Dermis blood vessel endothelial cell (primary cell): ENCODE measurements around the gene MGMT. TPM values are rescaled to one million over a fixed set of nuclear protein-coding genes. Genes with fewer than 3 reads are reported as not detected.
A peak's percentile ranks its signal among the peaks of the same experiment; 100 is the strongest.

Experiments
- DNase-seq: peaks from one replicate; pipeline ENCODE4 v3.0.0; 2010
- total RNA-seq: library from RNA; depleted of rRNA; stranded (reverse); fragments of >200 nt; gene quantifications from 2 replicates; pipeline ENCODE4 v1.2.3, GENCODE V29; 2014

The MGMT gene
- total RNA-seq, 1 donor from 2014 or later: 39.7 TPM

DNA sequence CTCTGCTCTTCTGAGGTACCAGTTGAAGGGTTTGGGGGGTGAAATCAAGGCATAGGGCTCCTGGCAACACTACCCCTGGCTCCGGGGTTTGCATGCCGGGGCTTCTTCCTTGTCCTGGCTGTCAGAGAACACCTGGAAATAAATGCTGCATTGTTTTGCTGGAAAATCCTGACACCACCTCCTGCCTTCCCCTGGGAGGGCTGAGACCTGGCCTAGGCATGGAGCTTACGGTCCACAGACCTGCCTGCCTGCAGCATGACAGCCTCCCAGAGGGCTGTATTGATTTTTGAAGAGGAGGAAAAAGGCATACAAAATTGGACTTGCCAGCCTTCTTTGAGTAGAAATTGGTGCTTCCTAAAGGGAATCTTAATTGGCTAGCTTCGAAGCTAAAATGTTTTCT, 227.1 kb downstream of the MGMT start:
- no peak for DNase-seq

DNA sequence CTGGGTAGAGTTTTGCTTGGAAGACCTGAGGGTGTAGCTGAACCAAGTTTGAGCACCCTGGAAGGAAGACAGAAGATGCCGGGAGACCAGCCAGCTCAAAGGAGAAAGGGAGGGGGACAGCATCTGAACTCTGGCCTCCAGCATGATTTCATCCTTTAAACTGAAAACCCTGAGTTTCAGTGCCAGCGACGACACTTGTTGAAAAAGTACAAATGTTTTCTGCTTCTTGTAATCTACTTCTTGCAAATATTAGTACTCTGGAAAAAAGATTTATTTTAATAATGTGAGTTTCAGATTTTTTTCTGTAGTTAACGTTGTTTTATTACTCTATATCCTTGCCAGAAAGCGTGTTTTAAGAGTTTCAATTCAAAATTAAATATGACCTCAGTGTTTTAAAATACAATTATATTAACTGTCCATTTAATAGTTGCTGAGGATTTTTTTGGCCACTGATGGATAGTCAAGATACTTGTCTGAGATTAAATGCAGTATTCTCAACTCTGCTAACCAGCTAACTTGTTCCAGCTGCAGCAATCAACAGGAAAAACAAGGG, 227.7 kb downstream of the MGMT start:
- no peak for DNase-seq

DNA sequence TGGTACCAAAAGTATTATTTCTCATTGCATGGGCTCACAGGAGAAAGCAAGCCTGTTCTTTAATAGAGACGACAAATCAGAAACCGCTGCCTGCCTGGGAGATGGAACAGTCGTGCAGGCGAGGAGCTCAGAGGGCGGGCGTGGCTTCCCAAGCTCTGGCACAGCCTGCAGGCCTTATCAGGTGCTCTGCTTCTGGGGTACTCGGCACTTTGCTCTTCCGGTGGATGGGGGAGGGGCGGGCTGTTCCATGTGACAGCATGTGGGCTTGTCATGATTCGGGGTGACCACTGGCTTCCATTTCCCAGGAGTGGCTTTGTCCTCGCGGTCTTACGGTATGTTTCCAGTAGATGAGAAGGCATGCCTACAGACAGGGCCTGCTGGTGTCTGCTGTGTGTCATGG, 228.6 kb downstream of the MGMT start:
- DNase-seq: no peak

DNA sequence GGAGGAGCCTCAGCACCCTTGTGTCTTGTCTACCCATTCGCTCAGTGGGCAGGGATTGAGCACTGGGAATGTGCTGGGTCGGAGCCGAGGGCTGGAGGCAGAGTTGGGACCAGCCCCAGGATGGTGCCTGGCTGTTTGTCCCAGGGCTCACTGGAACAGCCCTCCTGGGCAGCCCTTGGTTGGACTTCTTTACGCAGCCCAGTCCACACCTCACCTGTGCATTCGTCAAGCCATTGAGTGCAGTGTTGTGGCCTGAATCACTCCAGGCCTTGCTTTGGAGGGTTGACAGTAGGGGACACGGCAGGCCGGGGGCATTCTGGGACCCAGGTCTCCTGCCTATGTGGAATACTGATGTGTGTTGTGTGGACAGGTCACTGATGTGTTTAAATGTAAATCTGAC, 229.6 kb downstream of the MGMT start:
- no peak for DNase-seq

DNA sequence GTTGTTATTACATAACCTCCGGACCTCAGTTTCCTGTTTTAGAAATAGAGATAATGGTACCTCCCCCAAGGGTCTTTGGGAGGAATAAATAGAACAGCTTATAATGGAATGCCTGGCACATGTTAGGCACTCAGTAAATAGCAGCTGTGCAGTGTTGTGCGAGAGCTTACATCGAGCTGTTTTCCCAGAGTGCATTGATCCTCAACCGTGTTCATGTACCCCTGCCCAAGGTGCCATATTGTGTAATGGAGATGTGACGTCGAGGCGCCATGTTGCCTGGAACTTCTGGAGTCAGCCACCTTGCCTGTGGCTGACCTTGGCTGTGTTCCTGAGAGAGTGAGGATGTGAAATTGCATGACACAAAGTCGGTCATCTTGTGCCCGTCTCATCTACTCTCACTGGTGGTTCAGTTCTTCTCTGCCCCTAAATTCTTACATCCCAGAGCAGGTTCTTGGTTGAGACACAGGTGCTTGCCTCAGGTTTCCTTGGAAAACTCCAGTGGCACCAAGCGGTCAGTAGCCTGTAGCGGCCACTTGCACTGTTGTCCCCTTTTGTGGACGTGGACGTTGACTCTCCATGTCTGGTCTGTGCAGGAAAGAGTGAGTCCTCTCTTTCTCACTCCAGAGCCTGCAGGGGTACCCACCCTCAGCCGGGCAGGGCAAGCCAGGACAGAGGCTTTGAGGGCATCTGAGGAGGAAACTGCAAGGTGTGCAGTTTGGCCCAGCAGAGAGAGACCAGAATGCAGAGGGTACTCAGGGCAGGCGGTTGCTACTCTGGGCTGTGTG, 230.6 kb downstream of the MGMT start:
- DNase-seq: no peak

DNA sequence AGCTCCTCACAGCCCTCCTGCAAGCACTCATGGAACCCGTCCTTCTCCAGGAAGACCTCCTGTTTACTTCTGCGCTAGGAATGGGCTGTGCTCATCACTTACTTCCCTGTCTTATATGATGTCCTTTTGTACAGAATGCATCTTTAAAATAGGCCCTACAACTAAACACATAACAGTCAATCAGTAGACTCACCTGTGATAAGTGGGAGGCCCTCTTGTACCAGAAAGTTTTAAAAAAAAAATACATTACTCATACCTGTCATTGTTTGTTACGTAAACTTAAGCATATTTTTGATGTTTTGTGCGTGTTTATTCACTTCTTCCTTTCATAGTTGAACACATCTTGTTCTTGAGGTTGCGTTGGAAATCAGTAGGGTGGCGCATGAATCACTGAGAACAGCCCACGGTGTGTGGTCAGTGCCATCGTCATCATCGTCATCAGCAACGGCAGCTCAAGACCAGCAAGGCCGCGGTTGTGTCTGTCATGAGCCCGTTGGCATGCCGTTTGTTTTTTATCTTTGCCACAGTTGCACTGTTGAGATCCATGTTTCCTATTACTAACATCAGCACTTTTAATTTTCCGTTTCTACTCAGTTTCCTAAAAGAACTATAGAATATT, 232.8 kb downstream of the MGMT start:
- no peak for DNase-seq

DNA sequence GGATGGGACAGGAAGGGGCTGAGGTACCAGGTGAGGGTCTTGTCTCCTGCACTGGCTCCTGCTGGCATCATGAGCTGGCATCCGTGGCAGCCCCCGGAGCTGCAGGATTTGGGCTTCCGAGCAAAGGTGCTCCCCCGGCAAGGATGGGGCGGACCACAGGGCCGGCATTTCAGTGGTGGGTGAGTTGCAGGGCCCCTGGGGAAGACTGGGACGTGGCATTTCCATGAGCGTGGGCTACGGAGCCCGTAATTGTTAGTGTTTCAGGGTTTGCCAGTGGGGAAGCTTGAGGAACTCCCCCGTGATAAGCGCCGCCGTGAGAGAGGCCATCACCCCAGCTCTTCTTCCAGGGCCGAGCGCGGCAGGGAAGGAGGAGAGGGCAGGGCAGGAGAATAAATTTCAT, 235.6 kb downstream of the MGMT start:
- DNase-seq: no peak

DNA sequence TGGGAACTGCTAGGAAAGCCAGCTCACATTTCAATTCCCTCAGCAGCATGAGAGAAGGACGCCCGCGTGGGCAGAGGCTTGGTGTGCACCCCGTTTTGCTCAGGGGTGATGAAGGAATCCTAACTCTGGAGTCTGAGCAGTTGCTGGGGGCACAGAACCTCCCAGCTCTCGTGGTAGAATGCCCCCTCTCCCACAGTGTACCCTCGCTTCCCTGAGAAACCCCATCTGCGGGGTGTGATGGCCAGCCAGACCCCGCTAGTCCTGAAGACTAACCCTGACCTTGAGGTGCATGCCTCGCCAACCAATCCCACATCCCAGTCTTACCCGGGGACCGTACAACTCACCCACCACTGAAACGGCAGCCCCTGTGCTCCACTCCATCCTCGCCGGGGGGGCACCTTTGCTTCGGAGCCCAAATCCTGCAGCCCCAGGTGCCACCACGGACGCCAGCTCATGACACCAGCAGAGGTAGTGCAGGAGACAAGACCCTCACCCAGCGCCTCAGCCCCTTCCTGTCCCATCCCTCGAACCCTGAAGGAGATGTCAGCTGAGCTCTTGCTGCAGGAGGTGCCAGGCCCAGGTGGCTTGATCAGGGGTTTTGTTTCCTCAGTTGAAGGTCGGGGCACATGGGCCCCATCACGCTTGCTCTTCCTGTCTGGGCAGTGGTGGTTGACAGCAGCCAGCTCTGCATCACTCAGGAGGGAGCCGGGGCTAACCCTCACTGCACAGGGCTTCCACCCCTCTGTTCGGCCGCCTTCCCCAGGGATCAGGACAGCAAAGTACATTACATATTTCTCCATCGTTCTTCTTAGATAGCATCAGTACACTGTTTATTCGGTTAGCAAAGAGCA, 236.5 kb downstream of the MGMT start:
- DNase-seq: no peak

DNA sequence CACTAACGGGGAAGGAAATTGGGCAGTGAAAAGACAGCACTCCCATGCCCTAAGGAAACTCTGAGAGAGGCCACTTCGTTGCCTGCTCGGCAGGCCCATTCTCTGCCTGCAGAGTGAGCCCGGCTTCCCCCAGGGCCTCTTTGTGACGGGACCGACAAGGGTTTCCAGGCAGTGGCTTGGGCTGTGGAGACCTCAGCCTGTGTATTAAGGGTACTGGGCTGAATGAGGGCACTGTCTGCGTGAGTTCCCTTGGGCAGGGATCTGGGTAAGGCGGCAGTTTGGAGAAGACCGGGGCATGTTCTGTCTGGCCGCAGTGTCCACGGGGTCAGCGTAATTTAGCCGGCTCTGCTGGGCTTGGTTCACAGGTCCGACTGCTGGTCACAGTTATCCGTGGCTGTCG, 237.2 kb downstream of the MGMT start:
- DNase-seq: no peak

DNA sequence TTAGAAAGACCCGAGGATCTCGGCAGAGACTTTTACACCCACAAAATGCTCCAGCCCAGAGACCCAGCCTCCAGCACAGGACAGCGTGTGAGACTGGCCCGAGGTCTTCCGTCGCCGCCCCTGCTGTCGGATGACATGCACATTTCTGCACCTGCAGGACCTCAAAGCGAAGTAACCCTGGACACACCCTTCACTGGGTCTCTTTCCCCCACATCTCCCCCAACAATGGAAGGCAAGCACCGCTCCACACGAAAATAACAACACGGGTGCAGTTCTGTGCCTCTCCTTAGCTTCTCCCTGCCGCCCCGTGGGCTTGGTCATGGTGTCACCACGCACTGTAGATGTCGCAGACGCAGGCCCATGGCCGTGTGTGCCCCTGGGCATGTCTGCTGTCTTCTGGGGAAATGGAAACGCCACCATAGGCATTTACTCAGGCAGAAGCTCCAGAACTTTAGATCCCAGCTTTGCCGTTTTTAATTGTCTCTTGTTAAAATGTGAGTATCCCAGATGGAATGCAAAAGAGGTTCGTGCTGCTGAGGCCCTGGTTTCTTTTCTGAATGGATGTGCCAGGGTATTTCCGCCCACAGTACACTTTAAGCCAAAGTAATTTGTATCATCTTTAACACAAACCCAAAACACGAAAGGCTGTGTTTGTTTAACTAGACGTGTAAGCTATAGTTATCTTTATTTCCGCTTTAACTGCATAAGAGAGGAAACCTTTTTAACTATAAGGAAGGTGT, 237.9 kb downstream of the MGMT start:
- no peak for DNase-seq

DNA sequence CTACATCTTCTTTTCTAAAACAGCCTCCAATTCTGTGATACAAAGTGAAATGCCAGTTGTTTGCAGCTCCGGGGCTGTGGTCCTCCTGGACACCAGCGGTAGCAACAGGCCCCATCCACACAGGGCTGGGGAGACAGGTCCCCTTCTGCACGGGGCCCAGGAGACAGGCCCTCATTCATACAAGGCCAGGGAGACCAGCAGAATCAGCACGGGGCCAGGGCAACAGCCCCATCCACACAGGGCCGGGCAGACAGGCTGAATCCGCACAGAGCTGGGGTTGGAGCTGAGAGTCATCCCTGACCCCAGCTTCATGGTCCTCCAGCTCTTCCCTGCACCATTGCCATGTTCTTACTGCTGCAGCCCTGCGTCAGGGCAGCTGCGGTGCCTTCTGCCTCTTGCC, 238.6 kb downstream of the MGMT start:
- DNase-seq: no peak

DNA sequence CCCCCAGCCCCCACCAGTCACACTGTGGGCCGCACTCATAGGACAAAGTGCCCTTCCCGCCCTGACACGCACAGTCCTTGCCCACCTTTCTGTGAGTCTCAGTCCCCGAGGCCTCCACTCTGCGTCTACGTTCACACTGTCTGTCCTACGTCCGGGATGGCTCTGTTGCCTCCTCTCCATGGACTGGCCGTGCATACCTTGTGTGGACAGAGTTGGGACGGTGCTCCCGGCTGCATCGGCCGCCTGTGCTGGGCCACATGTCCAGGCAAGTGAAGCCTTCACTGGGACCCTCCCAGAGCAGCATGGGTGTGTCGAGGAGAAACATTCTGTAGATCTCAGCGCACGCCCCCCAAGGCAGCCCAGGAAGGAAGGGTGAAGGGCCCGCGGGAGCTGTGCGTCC, 239.0 kb downstream of the MGMT start:
- DNase-seq: no peak

DNA sequence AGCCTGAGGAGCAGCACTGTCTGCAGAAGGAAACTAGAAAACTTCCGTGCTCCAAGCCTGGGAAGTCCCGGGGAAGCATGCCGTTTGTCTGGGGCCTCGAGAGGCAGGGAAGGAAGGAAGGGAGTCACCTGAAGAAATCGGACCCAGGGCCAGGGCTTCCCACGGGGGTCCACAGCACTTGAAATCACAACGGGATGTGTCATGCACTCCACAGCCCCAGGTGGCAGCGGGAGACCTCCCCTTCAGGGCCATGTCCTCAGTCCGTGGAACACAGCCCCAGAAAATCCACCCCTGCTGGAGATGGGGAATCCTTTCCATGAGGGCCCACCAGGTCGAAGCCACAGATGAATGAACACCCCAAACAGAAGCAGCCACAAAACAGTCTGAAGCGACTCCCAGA, 239.5 kb downstream of the MGMT start:
- no peak for DNase-seq

DNA sequence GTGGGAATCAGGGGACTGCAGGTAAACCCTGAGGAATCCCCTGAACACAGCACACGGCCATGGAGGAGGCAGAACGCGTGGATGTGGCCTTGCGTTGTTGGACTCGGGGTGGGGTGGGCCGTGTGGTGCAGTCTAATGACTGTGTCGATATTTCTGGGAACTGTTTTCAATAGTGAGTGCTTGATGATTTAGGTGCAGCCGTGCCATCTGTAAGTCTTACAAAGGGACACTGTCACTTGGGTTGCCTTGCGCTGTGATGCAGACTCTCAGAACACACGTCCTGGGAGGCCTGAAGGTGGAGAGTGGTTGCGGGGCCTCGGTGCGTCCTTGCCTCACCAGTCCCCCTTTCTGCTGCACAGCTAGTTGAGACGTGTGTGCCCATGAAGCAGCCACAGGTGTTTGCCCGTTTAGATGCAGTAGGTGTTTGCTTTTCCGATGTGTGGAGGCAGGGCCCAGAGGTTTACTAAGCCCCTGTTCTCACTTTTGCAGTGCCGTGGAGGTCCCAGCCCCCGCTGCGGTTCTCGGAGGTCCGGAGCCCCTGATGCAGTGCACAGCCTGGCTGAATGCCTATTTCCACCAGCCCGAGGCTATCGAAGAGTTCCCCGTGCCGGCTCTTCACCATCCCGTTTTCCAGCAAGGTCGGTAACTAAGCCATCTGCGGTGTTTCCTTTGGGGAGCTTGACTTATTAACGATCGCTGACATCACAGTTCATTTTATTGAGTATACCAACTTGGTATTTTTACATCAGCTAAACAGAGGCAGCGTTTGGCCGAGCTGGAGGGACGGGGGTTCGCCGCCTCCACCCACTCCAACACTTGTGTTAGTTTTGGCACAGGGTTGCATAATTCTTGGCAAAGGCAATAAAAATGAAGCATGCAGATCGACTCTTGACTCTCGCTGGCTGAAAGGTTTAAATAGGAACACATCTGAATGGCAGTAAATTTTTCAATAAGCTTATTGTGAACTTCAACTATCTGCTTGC, 240.7 kb downstream of the MGMT start:
- DNase-seq: peak; percentile 72

DNA sequence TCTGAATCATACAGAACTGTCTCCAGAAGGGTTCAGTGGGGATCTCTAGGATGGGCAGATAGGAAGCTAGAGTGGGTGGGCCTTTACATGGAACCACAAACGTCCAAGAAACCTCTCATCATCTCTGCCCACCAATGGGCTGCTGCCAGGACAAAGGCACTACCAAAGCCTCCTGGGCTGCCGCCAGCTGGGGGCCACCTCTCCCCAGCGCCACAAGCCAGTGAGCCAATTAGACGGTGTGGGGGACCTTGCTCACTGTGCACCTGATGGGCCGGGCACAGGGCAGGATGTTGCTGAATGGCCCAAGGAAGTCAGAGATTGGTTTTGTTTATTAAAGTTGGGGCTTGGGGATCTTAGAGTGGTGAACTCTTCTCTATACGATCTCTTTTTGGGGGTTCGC, 242.1 kb downstream of the MGMT start:
- DNase-seq: no peak

DNA sequence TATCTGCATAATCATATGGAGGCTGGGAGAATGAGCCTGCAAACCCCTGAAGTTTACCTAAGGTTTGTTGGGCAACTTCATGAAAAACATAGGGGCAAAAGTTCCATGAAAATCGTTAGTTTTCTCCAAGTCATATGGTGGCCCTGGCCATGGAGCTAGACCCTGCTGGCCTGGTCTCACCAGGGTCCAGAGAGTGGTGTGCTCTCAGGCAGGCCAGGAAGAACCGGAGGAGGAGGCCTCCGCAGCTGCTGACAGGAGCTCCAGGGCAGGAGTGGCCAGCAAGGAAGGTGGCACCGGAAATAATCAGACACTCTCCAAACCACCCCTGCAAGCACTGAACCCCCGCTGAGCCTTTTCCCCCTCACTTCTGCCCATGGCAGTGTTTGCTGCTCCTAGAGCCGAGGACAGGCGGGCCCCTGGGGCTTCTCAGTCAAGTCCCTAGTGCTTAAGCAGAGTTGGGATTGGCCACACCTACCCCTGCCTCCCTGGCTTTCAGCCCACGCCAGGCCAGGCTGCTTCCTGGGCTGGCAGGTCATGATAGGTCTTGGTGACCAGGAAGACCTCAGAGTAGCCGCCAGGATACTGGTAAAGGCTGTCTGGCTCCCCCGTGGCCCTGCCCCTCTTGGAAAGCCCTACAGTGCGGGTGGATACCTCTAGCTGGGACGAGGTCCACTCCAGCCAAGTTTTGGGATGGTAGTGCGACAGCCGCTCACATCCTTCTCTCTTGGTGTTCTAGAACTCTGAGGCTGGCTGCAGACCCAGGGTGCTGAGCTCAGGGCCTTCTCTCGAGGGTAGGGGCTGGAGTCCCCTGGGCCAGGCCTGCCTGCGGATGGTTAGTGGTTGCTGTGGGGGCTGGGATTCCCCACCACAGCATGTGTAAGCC, 242.8 kb downstream of the MGMT start:
- DNase-seq: no peak

DNA sequence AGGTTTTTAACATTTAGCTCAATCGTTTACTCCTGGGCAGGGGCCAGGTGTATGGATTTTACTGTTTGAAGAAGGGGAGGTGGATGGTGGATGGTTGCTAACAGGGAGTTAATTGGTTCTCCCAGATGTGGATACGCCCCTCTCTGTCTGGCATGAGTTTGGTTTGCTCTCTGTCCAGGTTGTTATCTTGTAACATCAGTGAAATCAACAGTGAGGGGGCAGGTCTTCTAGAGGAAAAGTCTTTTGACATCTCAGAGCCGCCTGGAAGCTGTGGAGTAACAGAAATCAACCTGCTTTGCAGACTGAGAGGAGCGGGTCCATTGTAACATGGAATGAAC, 243.4 kb downstream of the MGMT start:
- no peak for DNase-seq

DNA sequence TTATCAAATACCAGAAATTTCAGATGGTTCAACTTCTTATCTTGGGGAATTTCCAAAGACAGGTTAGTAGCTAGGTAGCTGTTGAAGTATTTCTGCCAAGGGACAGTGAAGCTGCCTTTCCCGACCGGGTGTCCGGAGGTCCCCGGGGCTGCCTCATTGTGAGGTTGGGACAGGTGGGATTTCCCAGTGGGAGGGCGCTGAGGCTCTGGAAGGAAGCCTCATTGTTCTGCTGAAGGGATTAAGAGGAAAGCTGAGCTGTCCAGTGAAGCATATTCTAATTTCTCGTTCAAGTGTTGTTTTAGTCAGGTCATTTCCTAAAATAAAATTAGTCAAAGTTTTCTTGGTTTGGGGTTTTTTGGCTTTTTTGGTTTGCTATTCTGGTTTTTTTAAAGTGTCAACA, 244.2 kb downstream of the MGMT start:
- DNase-seq: no peak

DNA sequence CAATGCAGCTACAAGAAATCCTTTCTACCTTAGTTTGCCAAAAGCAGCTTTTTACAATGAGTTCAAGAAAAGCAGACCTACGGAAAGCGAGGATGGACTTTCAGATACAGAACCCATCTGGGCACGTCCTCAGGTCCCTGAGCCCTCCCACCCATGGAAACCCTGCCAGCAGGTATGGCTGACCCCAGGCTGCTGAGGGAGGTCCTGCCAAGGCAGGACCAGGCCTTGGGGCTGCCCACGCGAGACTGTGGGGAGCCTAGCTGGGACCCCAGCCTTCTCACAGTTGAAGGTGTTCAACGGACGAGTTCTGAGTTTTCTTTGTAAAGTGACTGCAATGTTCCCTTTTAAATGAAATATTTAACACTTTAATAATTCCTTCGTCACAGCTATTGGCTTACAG, 245.0 kb downstream of the MGMT start:
- no peak for DNase-seq

DNA sequence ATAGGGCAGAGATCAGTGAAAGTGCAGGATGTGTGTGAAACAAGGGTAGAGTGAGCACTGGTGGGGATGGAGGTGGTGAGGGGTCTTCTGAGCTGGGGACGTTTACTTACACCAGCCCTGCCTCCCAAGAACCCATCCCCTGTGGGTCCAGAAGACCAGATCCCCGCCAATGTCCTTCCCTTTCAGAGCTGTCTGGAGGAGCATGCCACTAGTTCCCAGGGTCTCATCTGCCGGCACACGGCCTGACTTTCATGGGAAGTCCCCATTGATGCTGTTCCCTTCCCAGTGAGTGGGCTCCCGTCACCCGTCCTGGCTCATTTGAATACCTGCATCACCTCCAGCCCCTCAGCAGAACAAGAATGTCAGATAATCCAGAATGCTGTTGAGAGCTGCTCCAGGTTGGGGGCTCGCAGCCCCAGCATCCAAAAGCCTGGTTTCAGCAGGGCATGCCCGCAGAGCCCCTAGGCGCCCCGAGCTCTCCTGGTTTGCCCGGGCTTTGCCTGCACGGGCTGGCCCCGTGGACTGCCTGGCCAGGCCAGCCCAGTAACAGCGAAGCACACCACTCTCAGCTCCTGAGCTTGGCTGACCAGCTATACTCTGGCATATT, 246.7 kb downstream of the MGMT start:
- DNase-seq: no peak
